Erythroblast (primary cell): ENCODE data around the gene CTBP2.

Experiments
- GATA1 ChIP-seq: IDR thresholded peaks from 2 replicates; pipeline ENCODE4 v1.6.1; 2011; ENCODE audit warnings: low read depth, mild to moderate bottlenecking, control low read depth, low read length, moderate library complexity
- POLR2A ChIP-seq: IDR thresholded peaks from 2 replicates; pipeline ENCODE4 v1.6.1; 2011; ENCODE audit warnings: mild to moderate bottlenecking, low read length

DNA sequence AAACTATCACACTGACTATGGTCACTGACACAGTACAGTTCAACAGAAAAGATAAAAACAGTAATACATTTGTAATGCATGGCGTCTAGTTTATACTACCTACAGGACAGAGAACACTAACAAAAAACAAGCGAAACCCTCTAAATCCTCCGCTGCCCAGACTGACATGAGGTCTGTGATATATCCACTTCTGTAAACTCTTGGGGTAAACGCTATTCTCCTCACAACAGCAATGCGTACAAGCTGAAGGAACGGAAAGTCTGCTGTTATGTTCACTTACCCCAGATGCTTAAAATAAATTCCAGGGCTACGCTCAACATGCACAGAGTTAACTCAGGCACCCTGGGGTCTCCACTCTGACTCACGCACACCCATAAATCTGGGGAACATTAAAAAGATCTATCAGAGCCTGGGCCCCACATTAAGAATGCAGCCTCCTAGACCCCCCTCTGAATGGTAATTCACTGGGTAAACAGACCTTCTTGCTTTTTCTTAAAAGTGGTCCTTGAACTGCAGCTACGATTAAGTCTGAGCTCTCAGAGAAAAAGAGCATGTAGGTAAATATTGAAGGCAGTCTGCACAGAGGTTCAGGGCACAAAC is 105.6 kb downstream of the CTBP2 start:
- TF ChIP-seq POLR2A (no peak), GATA1 (no peak)
